Measurements from ENCODE around the gene LSAMP. TPM values are rescaled to one million over a fixed set of nuclear protein-coding genes. Genes with fewer than 3 reads are reported as not detected.
"Not testable (repeated sequence)": the region's sequence is repeated elsewhere in the genome, so short reads cannot be mapped to it uniquely, and the experiment has no call there.

LSAMP gene
- total RNA-seq, 1 experiment from 2014 or later, result 0.90 TPM

DNA sequence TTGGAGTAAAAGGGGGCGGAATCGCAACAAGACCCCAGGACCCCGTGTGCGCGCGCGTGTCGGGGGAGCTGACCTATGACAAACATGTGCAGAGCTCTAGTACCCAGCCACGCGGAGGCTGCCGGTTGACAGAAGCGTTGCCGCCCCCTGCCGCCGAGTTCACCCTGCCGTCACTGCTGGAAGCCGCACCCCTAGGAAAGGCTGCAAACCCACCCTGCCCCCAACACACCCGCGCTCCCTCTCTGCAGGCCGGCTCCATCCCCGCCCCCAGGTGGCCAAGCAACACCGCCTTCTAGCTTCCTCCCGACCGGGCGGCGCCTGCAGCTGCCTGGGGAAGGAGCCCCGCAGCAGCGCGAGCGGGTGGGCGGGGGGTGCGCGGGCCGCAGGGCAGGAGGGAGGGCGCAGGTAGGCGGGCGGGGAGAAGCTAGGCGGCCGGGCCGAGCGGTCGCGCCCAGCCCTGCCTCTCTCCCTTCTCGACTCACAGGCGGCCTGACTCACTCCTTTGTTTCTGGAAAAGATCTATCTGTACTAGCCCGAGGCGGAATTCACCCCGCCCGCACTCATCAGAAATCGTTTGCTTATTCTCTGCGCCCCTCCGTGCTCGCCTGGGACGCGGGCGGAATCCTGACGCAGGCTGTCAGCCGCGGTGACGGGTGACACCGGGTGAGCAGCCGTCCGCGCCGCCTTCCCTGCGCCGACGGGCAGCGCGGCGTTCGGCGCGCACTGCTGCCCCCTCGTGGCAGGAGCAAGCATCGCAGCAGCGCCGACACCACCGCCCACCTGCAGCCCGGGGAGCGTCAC, 661.1 kb downstream of the LSAMP start:
- Histone ChIP-seq H4K20me1 (ENCODE audit: control insufficient read depth, insufficient read depth, insufficient read length) (no peaks in the 10 kb centered on the region), H3K9ac (ENCODE audit: extremely low read depth, insufficient read length, low read length) (no peak overlapping the region), H2BK5ac (ENCODE audit: insufficient read length, low read length) (no peak overlapping the region), H3K14ac (ENCODE audit: insufficient read depth, low read length) (no peak overlapping the region), H3T11ph (ENCODE audit: low read length) (no peak overlapping the region), H3K56ac (ENCODE audit: insufficient read length, low read depth, low read length) (no peak overlapping the region), H2BK20ac (ENCODE audit: low read depth, low read length, poor library complexity, severe bottlenecking) (no peak overlapping the region), H3K9me3 (ENCODE audit: control insufficient read depth, low read depth, low read length) (no peaks in the 10 kb centered on the region), H2BK12ac (ENCODE audit: insufficient read length, low read depth, low read length) (no peak overlapping the region), H3K4me2 (ENCODE audit: insufficient read depth, insufficient read length, low read length) (peak overlapping the region; percentile 60), H4K5ac (ENCODE audit: insufficient read length, low read depth, low read length) (no peak overlapping the region), H3K4me1 (ENCODE audit: insufficient read depth, low read length) (no peaks in the 10 kb centered on the region; the same call in 1 of the 2 replicates), H3K79me1 (ENCODE audit: insufficient read depth, low read depth, low read length, poor library complexity, severe bottlenecking) (no peaks in the 10 kb centered on the region), H2AK5ac (ENCODE audit: insufficient read length, low read length) (no peak overlapping the region), H4K91ac (ENCODE audit: insufficient read length, low read depth, low read length) (no peak overlapping the region), H3K23me2 (ENCODE audit: insufficient read length, low read depth, low read length, poor library complexity, severe bottlenecking) (peaks cover 7% of the 10 kb centered on the region), H3K79me2 (ENCODE audit: insufficient read depth, low read length) (no peaks in the 10 kb centered on the region), H2AFZ (ENCODE audit: low read length) (no peak overlapping the region), H3K18ac (ENCODE audit: insufficient read length, low read depth, low read length) (no peak overlapping the region), H2BK120ac (ENCODE audit: low read depth, low read length, poor library complexity, severe bottlenecking) (no peak overlapping the region), H3K27me3 (ENCODE audit: insufficient read depth, low read length) (no peaks in the 10 kb centered on the region), H3K27ac (ENCODE audit: insufficient read length, low read depth, low read length) (no peak overlapping the region), H3K23ac (ENCODE audit: insufficient read length, low read depth, low read length) (no peak overlapping the region), H4K8ac (replicated peaks; ENCODE audit: insufficient read length, low read depth, low read length) (no peak overlapping the region), H3K4ac (ENCODE audit: low read depth, low read length) (no peak overlapping the region), H2BK15ac (ENCODE audit: low read depth, low read length) (no peak overlapping the region)
- peak overlapping the region; percentile 28 to 87 (median 74); a peak in 5 of 7 replicates for H3K27ac Mint-ChIP-seq
- H3K36me3 Mint-ChIP-seq (ENCODE audit: insufficient read depth in 1 of 3, low read depth in 3 of 3), result no peaks in the 10 kb centered on the region
- no CpG with 5 or more reads among the region's 81 CpGs for WGBS (ENCODE audit: extremely low coverage, insufficient read length, low lambda C conversion rate)
- H3K4me3 Mint-ChIP-seq, result peak overlapping the region; percentile 68 to 92
- no peaks in the 10 kb centered on the region for H3K9me3 Mint-ChIP-seq
- no peaks in the 10 kb centered on the region for H3K27me3 Mint-ChIP-seq (ENCODE audit: low read depth)
- H3K4me1 Mint-ChIP-seq, result peaks cover 13 to 19% of the 10 kb centered on the region in 2 experiments
- TF ChIP-seq, protein P1, sequence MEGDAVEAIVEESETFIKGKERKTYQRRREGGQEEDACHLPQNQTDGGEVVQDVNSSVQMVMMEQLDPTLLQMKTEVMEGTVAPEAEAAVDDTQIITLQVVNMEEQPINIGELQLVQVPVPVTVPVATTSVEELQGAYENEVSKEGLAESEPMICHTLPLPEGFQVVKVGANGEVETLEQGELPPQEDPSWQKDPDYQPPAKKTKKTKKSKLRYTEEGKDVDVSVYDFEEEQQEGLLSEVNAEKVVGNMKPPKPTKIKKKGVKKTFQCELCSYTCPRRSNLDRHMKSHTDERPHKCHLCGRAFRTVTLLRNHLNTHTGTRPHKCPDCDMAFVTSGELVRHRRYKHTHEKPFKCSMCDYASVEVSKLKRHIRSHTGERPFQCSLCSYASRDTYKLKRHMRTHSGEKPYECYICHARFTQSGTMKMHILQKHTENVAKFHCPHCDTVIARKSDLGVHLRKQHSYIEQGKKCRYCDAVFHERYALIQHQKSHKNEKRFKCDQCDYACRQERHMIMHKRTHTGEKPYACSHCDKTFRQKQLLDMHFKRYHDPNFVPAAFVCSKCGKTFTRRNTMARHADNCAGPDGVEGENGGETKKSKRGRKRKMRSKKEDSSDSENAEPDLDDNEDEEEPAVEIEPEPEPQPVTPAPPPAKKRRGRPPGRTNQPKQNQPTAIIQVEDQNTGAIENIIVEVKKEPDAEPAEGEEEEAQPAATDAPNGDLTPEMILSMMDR (conservative IDR thresholded peaks at IDR 0.05), result peak; percentile 97
- DNase-seq, result peak; percentile 91

DNA sequence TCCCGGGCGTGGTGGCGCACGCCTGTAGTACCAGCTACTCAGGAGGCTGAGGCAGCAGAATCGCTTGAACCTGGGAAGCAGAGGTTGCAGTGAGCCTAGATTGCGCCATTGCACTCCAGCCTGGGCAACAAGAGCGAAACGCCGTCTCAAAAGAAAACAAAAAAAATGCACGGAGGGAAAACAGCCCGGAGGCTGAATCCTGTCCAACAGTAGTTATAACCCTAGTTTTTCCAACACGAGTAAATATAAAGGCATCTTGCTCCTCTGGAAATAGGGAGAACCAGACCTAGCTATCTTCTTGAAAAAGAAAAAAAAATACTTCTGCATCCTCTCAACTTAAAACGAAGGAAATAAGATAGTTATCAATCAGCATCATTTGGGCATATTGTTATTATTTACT, 661.9 kb downstream of the LSAMP start:
- not testable (repeated sequence) for H2AFZ ChIP-seq (ENCODE audit: low read length); H3K27me3 ChIP-seq (ENCODE audit: insufficient read depth, low read length); H2BK20ac ChIP-seq (ENCODE audit: low read depth, low read length, poor library complexity, severe bottlenecking); H3K27ac Mint-ChIP-seq; H3K27ac ChIP-seq (ENCODE audit: insufficient read length, low read depth, low read length); H3K23me2 ChIP-seq (ENCODE audit: insufficient read length, low read depth, low read length, poor library complexity, severe bottlenecking); H3K56ac ChIP-seq (ENCODE audit: insufficient read length, low read depth, low read length); H3K9me3 Mint-ChIP-seq; H4K20me1 ChIP-seq (ENCODE audit: control insufficient read depth, insufficient read depth, insufficient read length); H3K36me3 Mint-ChIP-seq (ENCODE audit: insufficient read depth in 1 of 3, low read depth in 3 of 3); H3K9ac ChIP-seq (ENCODE audit: extremely low read depth, insufficient read length, low read length); H3K79me1 ChIP-seq (ENCODE audit: insufficient read depth, low read depth, low read length, poor library complexity, severe bottlenecking); H4K91ac ChIP-seq (ENCODE audit: insufficient read length, low read depth, low read length); H3K23ac ChIP-seq (ENCODE audit: insufficient read length, low read depth, low read length); DNase-seq; H2BK15ac ChIP-seq (ENCODE audit: low read depth, low read length); H4K8ac ChIP-seq (replicated peaks; ENCODE audit: insufficient read length, low read depth, low read length); H3K4ac ChIP-seq (ENCODE audit: low read depth, low read length); H4K5ac ChIP-seq (ENCODE audit: insufficient read length, low read depth, low read length); H2BK12ac ChIP-seq (ENCODE audit: insufficient read length, low read depth, low read length); H2AK5ac ChIP-seq (ENCODE audit: insufficient read length, low read length); H3K14ac ChIP-seq (ENCODE audit: insufficient read depth, low read length); H3K79me2 ChIP-seq (ENCODE audit: insufficient read depth, low read length); H3T11ph ChIP-seq (ENCODE audit: low read length); H2BK5ac ChIP-seq (ENCODE audit: insufficient read length, low read length); H3K4me1 ChIP-seq (ENCODE audit: insufficient read depth, low read length); H3K27me3 Mint-ChIP-seq (ENCODE audit: low read depth); H2BK120ac ChIP-seq (ENCODE audit: low read depth, low read length, poor library complexity, severe bottlenecking); H3K18ac ChIP-seq (ENCODE audit: insufficient read length, low read depth, low read length); H3K9me3 ChIP-seq (ENCODE audit: control insufficient read depth, low read depth, low read length)
- H3K4me3 Mint-ChIP-seq, result peak overlapping the region; percentile 68 to 92
- no CpG with 5 or more reads among the region's 13 CpGs for WGBS (ENCODE audit: extremely low coverage, insufficient read length, low lambda C conversion rate)
- H3K4me1 Mint-ChIP-seq, result peaks cover 13 to 19% of the 10 kb centered on the region in 2 experiments
- peak overlapping the region; percentile 60 for H3K4me2 ChIP-seq (ENCODE audit: insufficient read depth, insufficient read length, low read length)
